DMS79 treated with DMSO at 0.1 percent for 48 hours (cell line): ENCODE measurements around the gene DYNLL1.
"Not testable (repeated sequence)": the region's sequence is repeated elsewhere in the genome, so short reads cannot be mapped to it uniquely, and the experiment has no call there.

Source experiments
- DNase-seq: peaks from one replicate; lab custom pipeline; 2025; lab: John Stamatoyannopoulos, UW

The DYNLL1 gene

GRCh38 chr12:120495731-120496412, at the start of gene DYNLL1:
TSS of gene DYNLL1 (plus strand) at chr12:120496113. CDS start at chr12:120496422, 309 bp downstream.
- peak; percentile 92 for DNase-seq

- DNase-seq, result not testable (repeated sequence)
These were observed 49.1 kb upstream of the DYNLL1 start for GRCh38 chr12:120446844-120447178.

GRCh38 chr12:120447992-120448391, 47.9 kb upstream of the DYNLL1 start:
- DNase-seq, result no peak

- not testable (repeated sequence) for DNase-seq
These were observed 43.4 kb upstream of the DYNLL1 start for GRCh38 chr12:120452524-120452923.

GRCh38 chr12:120453060-120453750, 42.7 kb upstream of the DYNLL1 start:
- DNase-seq, result no peak

- no peak for DNase-seq
These were observed 41.9 kb upstream of the DYNLL1 start for GRCh38 chr12:120453977-120454376.

- DNase-seq, result no peak
These were observed 40.6 kb upstream of the DYNLL1 start for GRCh38 chr12:120455302-120455701.

- no peak for DNase-seq
These were observed 38.8 kb upstream of the DYNLL1 start for GRCh38 chr12:120457133-120457532.

GRCh38 chr12:120460157-120460556, 35.8 kb upstream of the DYNLL1 start:
- no peak for DNase-seq

GRCh38 chr12:120462099-120462640, 33.7 kb upstream of the DYNLL1 start:
- DNase-seq, result no peak

- no peak for DNase-seq
These were observed 32.2 kb upstream of the DYNLL1 start for GRCh38 chr12:120463712-120464111.

- no peak for DNase-seq
These were observed 30.2 kb upstream of the DYNLL1 start for GRCh38 chr12:120465756-120466155.

GRCh38 chr12:120466560-120467315, 29.2 kb upstream of the DYNLL1 start:
- no peak for DNase-seq

- DNase-seq, result no peak
These were observed 28.5 kb upstream of the DYNLL1 start for GRCh38 chr12:120467439-120467838.

GRCh38 chr12:120468325-120468820, 27.5 kb upstream of the DYNLL1 start:
- DNase-seq, result no peak

GRCh38 chr12:120468821-120469449, 27.0 kb upstream of the DYNLL1 start:
- DNase-seq, result no peak

- peak; percentile 88 for DNase-seq
These were observed 26.3 kb upstream of the DYNLL1 start, which contains the start of gene SRSF9 for GRCh38 chr12:120469450-120470149. TSS of gene SRSF9 (minus strand) at chr12:120469748. CDS start at chr12:120469609, 139 bp downstream.

GRCh38 chr12:120470150-120470784, 25.6 kb upstream of the DYNLL1 start:
- DNase-seq, result no peak

- DNase-seq, result no peak
These were observed 23.4 kb upstream of the DYNLL1 start for GRCh38 chr12:120472521-120472920.

GRCh38 chr12:120473807-120474615, 21.9 kb upstream of the DYNLL1 start:
- DNase-seq, result no peak
